Liver (tissue), 9 donors: ENCODE data around the gene LPP. TPM values are rescaled to one million over a fixed set of nuclear protein-coding genes. Genes with fewer than 3 reads are reported as not detected.

Source experiments
- DNase-seq: peaks from one replicate; pipeline ENCODE4 v3.0.0-alpha.2; 2017; ENCODE audit warnings: low spot score
- H3K27ac ChIP-seq, 2 donors: one replicate each; pipeline ENCODE4 v1.7.0; 2013; ENCODE audit warnings: inconsistent platforms in 2 of 2, low read length in 2 of 2, control low read depth in 1 of 2, low read depth in 1 of 2, mild to moderate bottlenecking in 1 of 2
- H3K27me3 ChIP-seq, 4 donors: one replicate each; pipeline versions ENCODE4 v1.6.1 to v1.7.0; 2013; ENCODE audit warnings: low read length in 3 of 4, inconsistent platforms in 1 of 4, mild to moderate bottlenecking in 1 of 4, moderate library complexity in 1 of 4; ENCODE audit not compliant: control insufficient read depth in 4 of 4, insufficient read depth in 4 of 4
- H3K36me3 ChIP-seq, 4 donors: one replicate each; pipeline versions ENCODE4 v1.6.1 to v1.7.0; 2013; ENCODE audit warnings: low read length in 3 of 4, mild to moderate bottlenecking in 3 of 4, low read depth in 1 of 4, moderate library complexity in 1 of 4; ENCODE audit not compliant: control insufficient read depth in 4 of 4, insufficient read depth in 3 of 4
- H3K4me1 ChIP-seq, 4 donors: one replicate each; pipeline versions ENCODE4 v1.6.1 to v1.7.0; 2013; ENCODE audit warnings: low read length in 3 of 4, mild to moderate bottlenecking in 3 of 4, moderate library complexity in 1 of 4; ENCODE audit not compliant: control insufficient read depth in 4 of 4, insufficient read depth in 4 of 4
- H3K4me3 ChIP-seq, 3 donors: one replicate each; pipeline versions ENCODE4 v1.6.1 to v1.7.0; 2013; ENCODE audit warnings: low read length in 3 of 3, control low read depth in 1 of 3, low read depth in 1 of 3, mild to moderate bottlenecking in 1 of 3
- H3K9ac ChIP-seq, 2 donors: one replicate each; pipeline ENCODE4 v1.7.0; 2013; ENCODE audit warnings: low read length in 2 of 2, mild to moderate bottlenecking in 2 of 2, moderate library complexity in 2 of 2, control low read depth in 1 of 2, low read depth in 1 of 2
- H3K9me3 ChIP-seq, 4 donors: one replicate each; pipeline versions ENCODE4 v1.6.1 to v1.7.0; 2013; ENCODE audit warnings: low read length in 3 of 4; ENCODE audit not compliant: control insufficient read depth in 4 of 4
- ATF3 ChIP-seq: IDR thresholded peaks from 2 replicates; pipeline ENCODE4 v1.6.1; 2016; ENCODE audit warnings: antibody characterized with exemption
- CTCF ChIP-seq: fragments of 150-350 bp; IDR thresholded peaks from 2 replicates; pipeline ENCODE4 v1.5.1; 2017; ENCODE audit warnings: improper control_type of control experiment, low read depth, low read length; ENCODE audit not compliant: missing input control
- EGR1 ChIP-seq, 2 donors: IDR thresholded peaks; 2 replicates each; pipeline ENCODE4 v1.6.1; 2016 to 2018; ENCODE audit warnings: antibody characterized with exemption in 2 of 2, low read depth in 2 of 2
- FOXA1 ChIP-seq: IDR thresholded peaks from 2 replicates; pipeline ENCODE4 v1.6.1; 2016; ENCODE audit warnings: antibody characterized with exemption
- FOXA2 ChIP-seq: IDR thresholded peaks from 2 replicates; pipeline ENCODE4 v1.6.1; 2016; ENCODE audit warnings: antibody characterized with exemption
- GABPA ChIP-seq, 2 donors: IDR thresholded peaks in 1 of 2; conservative IDR thresholded peaks in 1 of 2; 2 replicates each; pipeline ENCODE4 v1.6.1; 2016; ENCODE audit warnings: antibody characterized with exemption in 2 of 2, mild to moderate bottlenecking in 1 of 2, moderate library complexity in 1 of 2
- HNF4G ChIP-seq: IDR thresholded peaks from 2 replicates; pipeline ENCODE4 v1.6.1; 2016; ENCODE audit warnings: antibody characterized with exemption
- JUND ChIP-seq, 2 donors: IDR thresholded peaks; 2 replicates each; pipeline ENCODE4 v1.6.1; 2016; ENCODE audit warnings: antibody characterized with exemption in 2 of 2
- NR2F2 ChIP-seq: IDR thresholded peaks from 2 replicates; pipeline ENCODE4 v1.6.1; 2016; ENCODE audit warnings: antibody characterized with exemption
- RAD21 ChIP-seq, 2 donors: IDR thresholded peaks; 2 replicates each; pipeline ENCODE4 v1.6.1; 2016; ENCODE audit warnings: antibody characterized with exemption in 2 of 2, mild to moderate bottlenecking in 2 of 2
- REST ChIP-seq: IDR thresholded peaks from 2 replicates; pipeline ENCODE4 v1.6.1; 2016; ENCODE audit warnings: antibody characterized with exemption, mild to moderate bottlenecking
- SP1 ChIP-seq: IDR thresholded peaks from 2 replicates; pipeline ENCODE4 v1.6.1; 2018; ENCODE audit warnings: antibody characterized with exemption, mild to moderate bottlenecking
- TAF1 ChIP-seq: conservative IDR thresholded peaks from 2 replicates; pipeline ENCODE4 v1.6.1; 2016; ENCODE audit warnings: antibody characterized with exemption, mild to moderate bottlenecking
- ZBTB33 ChIP-seq: IDR thresholded peaks from 2 replicates; pipeline ENCODE4 v1.6.1; 2016; ENCODE audit warnings: antibody characterized with exemption
- WGBS: extraction: QIAGEN DNeasy Blood & Tissue Kit; methylation state at CpG from one replicate; pipeline ENCODE4 v1.1.7; 2013; 5-methylcytosine and 5-hydroxymethylcytosine counted together
- polyA plus RNA-seq, 2 donors: library from polyadenylated mRNA; stranded (reverse) in 1 of 2; unstranded in 1 of 2; fragments of 200-250 nt in 1 of 2; fragments of >200 nt in 1 of 2; fragmentation: Nextera tagmentation in 1 of 2; extraction: Ambion mirVana in 1 of 2; gene quantifications; one replicate each; pipeline versions ENCODE4 v1.2.1 to v1.2.3, GENCODE V29; 2013 to 2015
- total RNA-seq, 2 donors: library from RNA; depleted of rRNA; stranded (reverse); fragments of >200 nt; gene quantifications; one replicate each; pipeline ENCODE4 v1.2.3, GENCODE V29; 2014
- donor health status: healthy.
- donor health status: healthy.
- donor health status: healthy.
- donor health status: healthy.
- donor health status: healthy.

LPP gene
- total and polyA plus RNA-seq, 4 donors = 3.3 to 53.7 (median 28.2) TPM

GRCh38 chr3:188261011-188261410, 107.1 kb downstream of the LPP start:
- 91% methylated on average over 4 of the region's 4 CpGs for WGBS
- peaks cover 6 to 48% (median 30%) of the 10 kb centered on the region in 4 donors for H3K4me1 ChIP-seq

More at GRCh38 chr3:188261011-188261410, 107.1 kb downstream of the LPP start:
- Histone ChIP-seq H3K9ac (no peak overlapping the region), H3K27ac (no peak overlapping the region), H3K27me3 (no peaks in the 10 kb centered on the region), H3K9me3 (no peaks in the 10 kb centered on the region), H3K4me3 (no peak overlapping the region), H3K36me3 (no peaks in the 10 kb centered on the region)
- no peak for DNase-seq
- TF ChIP-seq FOXA1 = no peak
- no peak for TF ChIP-seq CTCF
- TF ChIP-seq EGR1 (IDR thresholded peaks at IDR 0.05; ENCODE audit: low read depth in 2 of 2) = no peak
- no peak for TF ChIP-seq GABPA (IDR thresholded peaks at IDR 0.05 in 1 of 2, conservative IDR thresholded peaks at IDR 0.05 in 1 of 2)
- no peak for TF ChIP-seq FOXA2
- no peak for TF ChIP-seq JUND (IDR thresholded peaks at IDR 0.05)
- TF ChIP-seq HNF4G = no peak
- no peak for TF ChIP-seq ATF3
- TF ChIP-seq RAD21 (IDR thresholded peaks at IDR 0.05) = no peak
- no peak for TF ChIP-seq ZBTB33
- no peak for TF ChIP-seq REST
- TF ChIP-seq TAF1 = no peak
- TF ChIP-seq SP1 = no peak
- TF ChIP-seq NR2F2 = no peak
